ENCODE measurements around the gene HSPG2. TPM values are rescaled to one million over a fixed set of nuclear protein-coding genes. Genes with fewer than 3 reads are reported as not detected.

Gene HSPG2
- total and polyA plus RNA-seq, 9 of the 15 experiments (the other 6 are each of a cell fraction or from before 2014, with no cell fraction given) = 0.14 to 160 (median 15.7) TPM

DNA sequence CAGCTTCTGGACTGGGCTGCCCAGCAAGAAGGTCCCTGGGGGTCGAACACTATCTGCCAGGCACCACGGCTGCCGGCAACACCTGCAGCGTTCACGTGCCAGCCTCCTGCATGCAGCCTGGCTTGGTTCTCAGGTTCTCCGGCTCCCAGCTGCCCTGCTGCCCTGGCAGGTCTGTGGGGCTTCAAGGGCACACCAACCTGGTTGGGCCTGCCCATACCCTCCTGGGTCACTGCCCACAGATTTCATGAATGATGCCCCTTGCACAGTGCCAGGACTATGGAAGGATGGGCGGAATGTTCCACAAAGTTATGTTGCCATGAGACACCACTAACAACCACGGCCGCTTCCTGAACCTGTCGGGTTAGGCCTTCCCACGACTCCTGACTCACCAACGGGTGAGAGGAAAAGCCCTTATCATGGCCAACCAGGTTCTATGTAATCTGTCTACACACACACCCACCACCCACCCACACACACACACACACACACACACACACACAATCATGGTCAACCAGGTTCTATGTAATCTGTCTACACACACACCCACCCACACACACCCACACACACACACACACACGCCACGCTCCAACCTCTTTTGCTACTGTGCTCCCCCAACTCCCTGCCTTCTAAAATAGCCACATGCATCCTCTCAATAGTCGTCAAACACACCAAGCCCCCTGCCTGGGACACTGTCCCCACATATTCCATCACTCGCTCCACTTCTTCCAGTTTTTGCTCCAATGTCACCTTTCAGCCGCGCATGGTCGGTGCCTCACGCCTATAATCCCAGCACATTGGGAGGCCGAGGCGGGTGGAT lies 32.2 kb downstream of the HSPG2 start (continued):
- TF ChIP-seq KLF13 (tag; IDR thresholded peaks at IDR 0.05; ENCODE audit: borderline replicate concordance, low read depth) (peak; percentile 80), STAG1 (CRISPR knock-in tag; IDR thresholded peaks at IDR 0.05; ENCODE audit: borderline replicate concordance) (no peak), HDAC1 (IDR thresholded peaks at IDR 0.05) (peak; percentile 95 to 100; a peak in 3 of 4 replicates), KDM2B (CRISPR knock-in tag; IDR thresholded peaks at IDR 0.05) (no peak), ZBTB1 (CRISPR knock-in tag; IDR thresholded peaks at IDR 0.05; ENCODE audit: borderline replicate concordance, low read depth) (peak; percentile 17; the same call in 1 of the 2 replicates), ZKSCAN8 (CRISPR knock-in tag; IDR thresholded peaks at IDR 0.05) (peak; percentile 94), MED1 (CRISPR knock-in tag; IDR thresholded peaks at IDR 0.05; ENCODE audit: borderline replicate concordance) (no peak), ZNF224 (CRISPR knock-in tag; IDR thresholded peaks at IDR 0.05) (no peak), EP400 (IDR thresholded peaks at IDR 0.05) (peak; percentile 97), JUNB (CRISPR knock-in tag; conservative IDR thresholded peaks at IDR 0.05) (no peak; the same call in 1 of the 2 replicates), U2AF2 (optimal IDR thresholded peaks at IDR 0.05; ENCODE audit: low read depth, low read length) (no peak), ZNF431 (CRISPR knock-in tag; IDR thresholded peaks at IDR 0.05) (peak; percentile 38; the same call in 1 of the 2 replicates), ELK1 (CRISPR knock-in tag; IDR thresholded peaks at IDR 0.05) (no peak), GATAD2B (IDR thresholded peaks at IDR 0.05; ENCODE audit: borderline replicate concordance) (peak; percentile 94), GTF2A2 (tag; IDR thresholded peaks at IDR 0.05) (no peak), POU5F1 (IDR thresholded peaks at IDR 0.05; ENCODE audit: borderline replicate concordance, low read depth, low read length, partially characterized antibody) (no peak), HBP1 (CRISPR knock-in tag; IDR thresholded peaks at IDR 0.05) (peak; percentile 100), RUNX1 (IDR thresholded peaks at IDR 0.05; ENCODE audit: low read depth) (peak; percentile 96), SETDB1 (IDR thresholded peaks at IDR 0.05; ENCODE audit: low read length) (peak; percentile 61), HDAC8 (tag; IDR thresholded peaks at IDR 0.05) (peak; percentile 93), TEAD2 (tag; IDR thresholded peaks at IDR 0.05) (peak; percentile 78; the same call in 1 of the 2 replicates)
- TF ChIP-seq, protein P1, sequence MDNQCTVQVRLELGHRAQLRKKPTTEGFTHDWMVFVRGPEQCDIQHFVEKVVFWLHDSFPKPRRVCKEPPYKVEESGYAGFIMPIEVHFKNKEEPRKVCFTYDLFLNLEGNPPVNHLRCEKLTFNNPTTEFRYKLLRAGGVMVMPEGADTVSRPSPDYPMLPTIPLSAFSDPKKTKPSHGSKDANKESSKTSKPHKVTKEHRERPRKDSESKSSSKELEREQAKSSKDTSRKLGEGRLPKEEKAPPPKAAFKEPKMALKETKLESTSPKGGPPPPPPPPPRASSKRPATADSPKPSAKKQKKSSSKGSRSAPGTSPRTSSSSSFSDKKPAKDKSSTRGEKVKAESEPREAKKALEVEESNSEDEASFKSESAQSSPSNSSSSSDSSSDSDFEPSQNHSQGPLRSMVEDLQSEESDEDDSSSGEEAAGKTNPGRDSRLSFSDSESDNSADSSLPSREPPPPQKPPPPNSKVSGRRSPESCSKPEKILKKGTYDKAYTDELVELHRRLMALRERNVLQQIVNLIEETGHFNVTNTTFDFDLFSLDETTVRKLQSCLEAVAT (IDR thresholded peaks at IDR 0.05) = peak; percentile 99
